IMR-90 (cell line): Measurements from ENCODE around the gene KDM4B. TPM values are rescaled to one million over a fixed set of nuclear protein-coding genes. Genes with fewer than 3 reads are reported as not detected.

Experiments used
- ATAC-seq: fragments of 200-7000 bp; cut with Tn5 transposase; 2 replicates; pipeline ENCODE4 v1.9.1; 2020; ENCODE audit warnings: low read depth, mild to moderate bottlenecking, moderate library complexity
- BruUV-seq: library from RNA; stranded (reverse); fragments of 400-500 nt; replicated peaks from 2 replicates; lab custom pipeline; 2021; lab: Mats Ljungman, UMichigan
- CTCF ChIA-PET: fragments of 300-600 bp; formaldehyde crosslinking; extraction: SDS; loops from one replicate; lab custom pipeline; 2021; ENCODE audit warnings: antibody characterized with exemption; lab: Yijun Ruan, JAX
- POLR2A ChIA-PET: fragments of 300-600 bp; sonication (Branson Sonifier 250); formaldehyde crosslinking; loops from one replicate; lab custom pipeline; 2022; ENCODE audit warnings: antibody characterized with exemption; ENCODE audit not compliant: unreplicated experiment; lab: Charles Lee
- DNase-seq: peaks from one replicate; pipeline ENCODE4 v3.0.0; 2013
- H2AFZ ChIP-seq: replicated peaks from 2 replicates; pipeline ENCODE3; 2013; ENCODE audit warnings: low read length, mild to moderate bottlenecking; ENCODE audit not compliant: poor library complexity
- H2AK5ac ChIP-seq: 2 replicates; pipeline ENCODE4 v1.6.1; 2013; ENCODE audit warnings: low read depth, low read length, inconsistent platforms
- H2AK9ac ChIP-seq: replicated peaks from 2 replicates; pipeline ENCODE3; 2013; ENCODE audit warnings: mild to moderate bottlenecking, low read depth, low read length, moderate library complexity; ENCODE audit not compliant: poor library complexity
- H2BK120ac ChIP-seq: 2 replicates; pipeline ENCODE4 v1.6.1; 2013; ENCODE audit warnings: low read depth, low read length, inconsistent platforms
- H2BK15ac ChIP-seq: 3 replicates; pipeline ENCODE4 v1.6.1; 2013; ENCODE audit warnings: low read depth, low read length, inconsistent platforms
- H2BK20ac ChIP-seq: 2 replicates; pipeline ENCODE4 v1.6.1; 2013; ENCODE audit warnings: low read depth, mild to moderate bottlenecking, inconsistent platforms, low read length, moderate library complexity
- H2BK5ac ChIP-seq: 2 replicates; pipeline ENCODE4 v1.6.1; 2013; ENCODE audit warnings: mild to moderate bottlenecking, low read depth, low read length, inconsistent platforms; ENCODE audit not compliant: poor library complexity, severe bottlenecking
- H3K14ac ChIP-seq: replicated peaks from 2 replicates; pipeline ENCODE4 v1.6.1; 2013; ENCODE audit warnings: low read depth, low read length, inconsistent platforms
- H3K18ac ChIP-seq: 2 replicates; pipeline ENCODE4 v1.6.1; 2013; ENCODE audit warnings: low read depth, low read length, control low read depth
- H3K23ac ChIP-seq: 2 replicates; pipeline ENCODE4 v1.6.1; 2013; ENCODE audit warnings: low read depth, low read length, inconsistent platforms
- H3K27ac ChIP-seq: 2 replicates; pipeline ENCODE4 v1.5.1; 2013; ENCODE audit warnings: mild to moderate bottlenecking, control low read depth, low read length; ENCODE audit not compliant: insufficient read depth
- H3K27me3 ChIP-seq: 2 replicates; pipeline ENCODE4 v1.6.1; 2013; ENCODE audit warnings: low read length; ENCODE audit not compliant: control insufficient read depth, insufficient read depth
- H3K36me3 ChIP-seq: 2 replicates; pipeline ENCODE4 v1.6.1; 2013; ENCODE audit warnings: low read length, mixed read lengths; ENCODE audit not compliant: control insufficient read depth, insufficient read depth
- H3K4ac ChIP-seq: 2 replicates; pipeline ENCODE4 v1.6.1; 2013; ENCODE audit warnings: low read depth, low read length, inconsistent platforms
- H3K4me1 ChIP-seq: 2 replicates; pipeline ENCODE4 v1.6.1; 2013; ENCODE audit warnings: low read length, mixed read lengths; ENCODE audit not compliant: control insufficient read depth, insufficient read depth
- H3K4me2 ChIP-seq: 2 replicates; pipeline ENCODE4 v1.6.1; 2013; ENCODE audit warnings: low read depth, mild to moderate bottlenecking, control low read depth, low read length, moderate library complexity
- H3K4me3 ChIP-seq: 2 replicates; pipeline ENCODE4 v1.5.1; 2013; ENCODE audit warnings: low read depth, mild to moderate bottlenecking, control low read depth, low read length, moderate library complexity; ENCODE audit not compliant: insufficient read depth
- H3K56ac ChIP-seq: 2 replicates; pipeline ENCODE4 v1.6.1; 2013; ENCODE audit warnings: low read length, inconsistent platforms; ENCODE audit not compliant: insufficient read depth; ENCODE audit errors: extremely low read depth
- H3K79me1 ChIP-seq, 2 experiments: 2 replicates each; pipeline ENCODE4 v1.6.1; 2013; ENCODE audit warnings: low read length in 2 of 2, inconsistent platforms in 1 of 2, low read depth in 1 of 2
- H3K9ac ChIP-seq: 2 replicates; pipeline ENCODE4 v1.6.1; 2013; ENCODE audit warnings: low read depth, low read length, control low read depth
- H3K9me1 ChIP-seq: 2 replicates; pipeline ENCODE4 v1.6.1; 2013; ENCODE audit warnings: low read length, inconsistent platforms; ENCODE audit not compliant: insufficient read depth
- H3K9me3 ChIP-seq: 2 replicates; pipeline ENCODE4 v1.6.1; 2013; ENCODE audit warnings: low read length; ENCODE audit not compliant: control insufficient read depth, insufficient read depth
- H4K20me1 ChIP-seq: 2 replicates; pipeline ENCODE4 v1.6.1; 2013; ENCODE audit warnings: low read length, inconsistent platforms; ENCODE audit not compliant: insufficient read depth
- H4K5ac ChIP-seq: 2 replicates; pipeline ENCODE4 v1.6.1; 2013; ENCODE audit warnings: mild to moderate bottlenecking, low read depth, low read length, control low read depth
- H4K8ac ChIP-seq, 2 experiments: 2 replicates each; pipeline ENCODE4 v1.6.1; 2013; ENCODE audit warnings: low read depth in 2 of 2, low read length in 2 of 2, control low read depth in 1 of 2, inconsistent platforms in 1 of 2
- H4K91ac ChIP-seq: 2 replicates; pipeline ENCODE4 v1.6.1; 2013; ENCODE audit warnings: low read depth, low read length, inconsistent platforms; ENCODE audit not compliant: insufficient read depth
- BHLHE40 ChIP-seq: fragments of 150-350 bp; IDR thresholded peaks from 2 replicates; pipeline ENCODE4 v1.6.1; 2016; ENCODE audit warnings: mild to moderate bottlenecking, low read depth, low read length
- CEBPB ChIP-seq: IDR thresholded peaks from 2 replicates; pipeline ENCODE4 v1.6.1; 2012; ENCODE audit warnings: low read depth, low read length, improper control_type of control experiment
- CHD1 ChIP-seq: IDR thresholded peaks from 2 replicates; pipeline ENCODE4 v1.6.1; 2012; ENCODE audit warnings: low read depth, low read length, improper control_type of control experiment
- MAFK ChIP-seq: IDR thresholded peaks from 2 replicates; pipeline ENCODE4 v1.6.1; 2012; ENCODE audit warnings: low read depth, low read length, improper control_type of control experiment
- WGBS, 2 experiments: methylation state at CpG; one replicate each; pipeline versions ENCODE4 v1.1.5 to v1.1.7; 2013; ENCODE audit warnings: missing lambda C conversion rate in 2 of 2; ENCODE audit not compliant: insufficient read length in 1 of 2; ENCODE audit errors: extremely low coverage in 2 of 2; 5-methylcytosine and 5-hydroxymethylcytosine counted together
- dilution Hi-C: fragments of 300-500 bp; cut with HindIII; formaldehyde crosslinking; loops from one replicate; pipeline ENCODE4 v1.14.3; 2018; ENCODE audit warnings: low sequenced_read_pairs; ENCODE audit not compliant: unreplicated experiment
- in situ Hi-C: fragments of 300-500 bp; cut with MboI; formaldehyde crosslinking; loops from 3 replicates; pipeline ENCODE4 v1.14.3; 2019; ENCODE audit warnings: low sequenced_read_pairs, inconsistent platforms, mixed read lengths
- intact Hi-C: fragments of 100-400 bp; cut with micrococcal nuclease; formaldehyde crosslinking; loops from 2 replicates; pipeline ENCODE4 v1.10.0; 2022
- polyA plus RNA-seq, 3 experiments: library from polyadenylated mRNA; depleted of rRNA; stranded (reverse); fragments of >200 nt; gene quantifications; 2 replicates each; pipeline ENCODE4 v1.2.3, GENCODE V29; 2012; ENCODE audit warnings: low replicate concordance in 1 of 3
- total RNA-seq: library from RNA; depleted of rRNA; stranded (reverse); fragments of >200 nt; gene quantifications from 2 replicates; pipeline ENCODE4 v1.2.3, GENCODE V29; 2012

KDM4B gene
- total and polyA plus RNA-seq, 2 of the 4 experiments (the other 2 are of a cell fraction), result 5.0 to 17.9 TPM

- Histone ChIP-seq H2BK15ac (no peak overlapping the region), H3K9me1 (peaks cover 23% of the 10 kb centered on the region), H3K4me2 (no peak overlapping the region), H3K4me3 (no peak overlapping the region), H4K8ac (no peak overlapping the region), H4K5ac (no peak overlapping the region), H3K18ac (no peak overlapping the region), H2AK9ac (no peak overlapping the region), H3K79me1 (peaks cover 28 to 83% of the 10 kb centered on the region in 2 experiments), H4K91ac (no peak overlapping the region), H4K20me1 (peaks cover 88% of the 10 kb centered on the region), H2AK5ac (no peak overlapping the region), H2BK5ac (no peak overlapping the region), H3K9ac (no peak overlapping the region), H2BK20ac (no peak overlapping the region), H3K27me3 (no peaks in the 10 kb centered on the region), H3K14ac (no peak overlapping the region; the same call in 1 of the 2 replicates), H3K23ac (no peak overlapping the region), H3K4ac (no peak overlapping the region), H3K9me3 (no peaks in the 10 kb centered on the region), H3K56ac (no peak overlapping the region), H3K36me3 (peaks cover 28% of the 10 kb centered on the region), H2BK120ac (no peak overlapping the region), H2AFZ (no peak overlapping the region), H3K4me1 (0 out of 2 replicates have a peak, but pooled peaks cover 4% of the 10 kb centered on the region), H3K27ac (no peak overlapping the region)
- DNase-seq, result no peak
- CTCF ChIA-PET, result interaction anchor here (0.5 kb wide), 1 partner anchor 14 kb away, joined by 3 read pairs; no protein-coding TSS in a partner anchor
- BruUV-seq, result no TSS peak
- TF ChIP-seq MAFK (no peak), CHD1 (no peak), BHLHE40 (no peak), CEBPB (no peak)
- dilution Hi-C loops, result no loop called here
- intact Hi-C loops, result no loop called here
- POLR2A ChIA-PET, result no interaction called here
- ATAC-seq, result no peak
- in situ Hi-C loops, result no loop called here
- WGBS, 2 experiments, result 93% methylated on average over 2 of the region's 5 CpGs; no CpG with 5 or more reads in 1 of the 2 experiments
These were observed 48.3 kb downstream of the KDM4B start for GRCh38 chr19:5017235-5017634.
